IMR-90 (cell line): Measurements from ENCODE around the gene ANKS3. TPM values are rescaled to one million over a fixed set of nuclear protein-coding genes. Genes with fewer than 3 reads are reported as not detected.

Experiments used
- ATAC-seq: fragments of 200-7000 bp; cut with Tn5 transposase; 2 replicates; pipeline ENCODE4 v1.9.1; 2020; ENCODE audit warnings: low read depth, mild to moderate bottlenecking, moderate library complexity
- BruUV-seq: library from RNA; stranded (reverse); fragments of 400-500 nt; replicated peaks from 2 replicates; lab custom pipeline; 2021; lab: Mats Ljungman, UMichigan
- CTCF ChIA-PET: fragments of 300-600 bp; formaldehyde crosslinking; extraction: SDS; loops from one replicate; lab custom pipeline; 2021; ENCODE audit warnings: antibody characterized with exemption; lab: Yijun Ruan, JAX
- POLR2A ChIA-PET: fragments of 300-600 bp; sonication (Branson Sonifier 250); formaldehyde crosslinking; loops from one replicate; lab custom pipeline; 2022; ENCODE audit warnings: antibody characterized with exemption; ENCODE audit not compliant: unreplicated experiment; lab: Charles Lee
- DNase-seq: peaks from one replicate; pipeline ENCODE4 v3.0.0; 2013
- H2AFZ ChIP-seq: replicated peaks from 2 replicates; pipeline ENCODE3; 2013; ENCODE audit warnings: low read length, mild to moderate bottlenecking; ENCODE audit not compliant: poor library complexity
- H2AK5ac ChIP-seq: 2 replicates; pipeline ENCODE4 v1.6.1; 2013; ENCODE audit warnings: low read depth, low read length, inconsistent platforms
- H2AK9ac ChIP-seq: replicated peaks from 2 replicates; pipeline ENCODE3; 2013; ENCODE audit warnings: mild to moderate bottlenecking, low read depth, low read length, moderate library complexity; ENCODE audit not compliant: poor library complexity
- H2BK120ac ChIP-seq: 2 replicates; pipeline ENCODE4 v1.6.1; 2013; ENCODE audit warnings: low read depth, low read length, inconsistent platforms
- H2BK15ac ChIP-seq: 3 replicates; pipeline ENCODE4 v1.6.1; 2013; ENCODE audit warnings: low read depth, low read length, inconsistent platforms
- H2BK20ac ChIP-seq: 2 replicates; pipeline ENCODE4 v1.6.1; 2013; ENCODE audit warnings: low read depth, mild to moderate bottlenecking, inconsistent platforms, low read length, moderate library complexity
- H2BK5ac ChIP-seq: 2 replicates; pipeline ENCODE4 v1.6.1; 2013; ENCODE audit warnings: mild to moderate bottlenecking, low read depth, low read length, inconsistent platforms; ENCODE audit not compliant: poor library complexity, severe bottlenecking
- H3K14ac ChIP-seq: replicated peaks from 2 replicates; pipeline ENCODE4 v1.6.1; 2013; ENCODE audit warnings: low read depth, low read length, inconsistent platforms
- H3K18ac ChIP-seq: 2 replicates; pipeline ENCODE4 v1.6.1; 2013; ENCODE audit warnings: low read depth, low read length, control low read depth
- H3K23ac ChIP-seq: 2 replicates; pipeline ENCODE4 v1.6.1; 2013; ENCODE audit warnings: low read depth, low read length, inconsistent platforms
- H3K27ac ChIP-seq: 2 replicates; pipeline ENCODE4 v1.5.1; 2013; ENCODE audit warnings: mild to moderate bottlenecking, control low read depth, low read length; ENCODE audit not compliant: insufficient read depth
- H3K27me3 ChIP-seq: 2 replicates; pipeline ENCODE4 v1.6.1; 2013; ENCODE audit warnings: low read length; ENCODE audit not compliant: control insufficient read depth, insufficient read depth
- H3K36me3 ChIP-seq: 2 replicates; pipeline ENCODE4 v1.6.1; 2013; ENCODE audit warnings: low read length, mixed read lengths; ENCODE audit not compliant: control insufficient read depth, insufficient read depth
- H3K4ac ChIP-seq: 2 replicates; pipeline ENCODE4 v1.6.1; 2013; ENCODE audit warnings: low read depth, low read length, inconsistent platforms
- H3K4me1 ChIP-seq: 2 replicates; pipeline ENCODE4 v1.6.1; 2013; ENCODE audit warnings: low read length, mixed read lengths; ENCODE audit not compliant: control insufficient read depth, insufficient read depth
- H3K4me2 ChIP-seq: 2 replicates; pipeline ENCODE4 v1.6.1; 2013; ENCODE audit warnings: low read depth, mild to moderate bottlenecking, control low read depth, low read length, moderate library complexity
- H3K4me3 ChIP-seq: 2 replicates; pipeline ENCODE4 v1.5.1; 2013; ENCODE audit warnings: low read depth, mild to moderate bottlenecking, control low read depth, low read length, moderate library complexity; ENCODE audit not compliant: insufficient read depth
- H3K56ac ChIP-seq: 2 replicates; pipeline ENCODE4 v1.6.1; 2013; ENCODE audit warnings: low read length, inconsistent platforms; ENCODE audit not compliant: insufficient read depth; ENCODE audit errors: extremely low read depth
- H3K79me1 ChIP-seq, 2 experiments: 2 replicates each; pipeline ENCODE4 v1.6.1; 2013; ENCODE audit warnings: low read length in 2 of 2, inconsistent platforms in 1 of 2, low read depth in 1 of 2
- H3K9ac ChIP-seq: 2 replicates; pipeline ENCODE4 v1.6.1; 2013; ENCODE audit warnings: low read depth, low read length, control low read depth
- H3K9me1 ChIP-seq: 2 replicates; pipeline ENCODE4 v1.6.1; 2013; ENCODE audit warnings: low read length, inconsistent platforms; ENCODE audit not compliant: insufficient read depth
- H3K9me3 ChIP-seq: 2 replicates; pipeline ENCODE4 v1.6.1; 2013; ENCODE audit warnings: low read length; ENCODE audit not compliant: control insufficient read depth, insufficient read depth
- H4K20me1 ChIP-seq: 2 replicates; pipeline ENCODE4 v1.6.1; 2013; ENCODE audit warnings: low read length, inconsistent platforms; ENCODE audit not compliant: insufficient read depth
- H4K5ac ChIP-seq: 2 replicates; pipeline ENCODE4 v1.6.1; 2013; ENCODE audit warnings: mild to moderate bottlenecking, low read depth, low read length, control low read depth
- H4K8ac ChIP-seq, 2 experiments: 2 replicates each; pipeline ENCODE4 v1.6.1; 2013; ENCODE audit warnings: low read depth in 2 of 2, low read length in 2 of 2, control low read depth in 1 of 2, inconsistent platforms in 1 of 2
- H4K91ac ChIP-seq: 2 replicates; pipeline ENCODE4 v1.6.1; 2013; ENCODE audit warnings: low read depth, low read length, inconsistent platforms; ENCODE audit not compliant: insufficient read depth
- BHLHE40 ChIP-seq: fragments of 150-350 bp; IDR thresholded peaks from 2 replicates; pipeline ENCODE4 v1.6.1; 2016; ENCODE audit warnings: mild to moderate bottlenecking, low read depth, low read length
- CEBPB ChIP-seq: IDR thresholded peaks from 2 replicates; pipeline ENCODE4 v1.6.1; 2012; ENCODE audit warnings: low read depth, low read length, improper control_type of control experiment
- CHD1 ChIP-seq: IDR thresholded peaks from 2 replicates; pipeline ENCODE4 v1.6.1; 2012; ENCODE audit warnings: low read depth, low read length, improper control_type of control experiment
- FOS ChIP-seq: fragments of 150-350 bp; IDR thresholded peaks from 2 replicates; pipeline ENCODE4 v1.6.1; 2016; ENCODE audit warnings: low read depth, low read length
- MAFK ChIP-seq: IDR thresholded peaks from 2 replicates; pipeline ENCODE4 v1.6.1; 2012; ENCODE audit warnings: low read depth, low read length, improper control_type of control experiment
- MAZ ChIP-seq: IDR thresholded peaks from 2 replicates; pipeline ENCODE4 v1.6.1; 2012; ENCODE audit warnings: low read depth, mild to moderate bottlenecking, low read length, improper control_type of control experiment, moderate library complexity, borderline replicate concordance
- MXI1 ChIP-seq: IDR thresholded peaks from 2 replicates; pipeline ENCODE4 v1.6.1; 2012; ENCODE audit warnings: low read depth, mild to moderate bottlenecking, low read length, moderate library complexity, borderline replicate concordance
- NFE2L2 ChIP-seq: fragments of 150-350 bp; IDR thresholded peaks from 2 replicates; pipeline ENCODE4 v1.6.1; 2016; ENCODE audit warnings: low read depth, mild to moderate bottlenecking, low read length
- POLR2A ChIP-seq: IDR thresholded peaks from 2 replicates; pipeline ENCODE4 v1.6.1; 2012; ENCODE audit warnings: mild to moderate bottlenecking, low read depth, low read length
- RAD21 ChIP-seq: IDR thresholded peaks from 2 replicates; pipeline ENCODE4 v1.6.1; 2012; ENCODE audit warnings: low read length, improper control_type of control experiment
- RCOR1 ChIP-seq: IDR thresholded peaks from 2 replicates; pipeline ENCODE4 v1.6.1; 2012; ENCODE audit warnings: mild to moderate bottlenecking, low read length, improper control_type of control experiment; ENCODE audit not compliant: insufficient replicate concordance
- SMC3 ChIP-seq: fragments of 150-350 bp; IDR thresholded peaks from 2 replicates; pipeline ENCODE4 v1.6.1; 2016; ENCODE audit warnings: low read depth, mild to moderate bottlenecking, antibody characterized with exemption, low read length, moderate library complexity
- WGBS, 2 experiments: methylation state at CpG; one replicate each; pipeline versions ENCODE4 v1.1.5 to v1.1.7; 2013; ENCODE audit warnings: missing lambda C conversion rate in 2 of 2; ENCODE audit not compliant: insufficient read length in 1 of 2; ENCODE audit errors: extremely low coverage in 2 of 2; 5-methylcytosine and 5-hydroxymethylcytosine counted together
- dilution Hi-C: fragments of 300-500 bp; cut with HindIII; formaldehyde crosslinking; loops from one replicate; pipeline ENCODE4 v1.14.3; 2018; ENCODE audit warnings: low sequenced_read_pairs; ENCODE audit not compliant: unreplicated experiment
- in situ Hi-C: fragments of 300-500 bp; cut with MboI; formaldehyde crosslinking; loops from 3 replicates; pipeline ENCODE4 v1.14.3; 2019; ENCODE audit warnings: low sequenced_read_pairs, inconsistent platforms, mixed read lengths
- intact Hi-C: fragments of 100-400 bp; cut with micrococcal nuclease; formaldehyde crosslinking; loops from 2 replicates; pipeline ENCODE4 v1.10.0; 2022
- polyA plus RNA-seq, 3 experiments: library from polyadenylated mRNA; depleted of rRNA; stranded (reverse); fragments of >200 nt; gene quantifications; 2 replicates each; pipeline ENCODE4 v1.2.3, GENCODE V29; 2012; ENCODE audit warnings: low replicate concordance in 1 of 3
- total RNA-seq: library from RNA; depleted of rRNA; stranded (reverse); fragments of >200 nt; gene quantifications from 2 replicates; pipeline ENCODE4 v1.2.3, GENCODE V29; 2012
- TF ChIP-seq, protein P1 (sequence below): fragments of 150-350 bp; IDR thresholded peaks from 2 replicates; pipeline ENCODE4 v1.6.1; 2017; ENCODE audit warnings: mild to moderate bottlenecking, antibody characterized with exemption, low read length, low read depth
- TF ChIP-seq, protein P2 (sequence below): conservative IDR thresholded peaks from 2 replicates; pipeline ENCODE4 v1.5.1; 2012; ENCODE audit warnings: mild to moderate bottlenecking, low read depth, low read length, improper control_type of control experiment

ANKS3 gene
- total and polyA plus RNA-seq, 2 of the 4 experiments (the other 2 are of a cell fraction): 24.4 to 25.0 TPM

GRCh38 chr16:4752351-4753100 is 18.5 kb upstream of the ANKS3 start:
- BruUV-seq: no TSS peak
- Histone ChIP-seq H2BK20ac (no peak overlapping the region), H2AFZ (peak overlapping the region; percentile 21), H2BK120ac (no peak overlapping the region), H3K36me3 (peaks cover 49% of the 10 kb centered on the region), H3K9me3 (peaks cover 4% of the 10 kb centered on the region), H3K18ac (no peak overlapping the region), H3K23ac (no peak overlapping the region), H3K27ac (no peak overlapping the region), H3K9ac (no peak overlapping the region), H3K4me1 (no peaks in the 10 kb centered on the region), H3K4ac (no peak overlapping the region), H2AK9ac (no peak overlapping the region), H3K4me3 (no peak overlapping the region), H4K20me1 (peaks cover 5% of the 10 kb centered on the region; the same call in 1 of the 2 replicates), H3K4me2 (no peak overlapping the region), H3K14ac (no peak overlapping the region), H4K91ac (no peak overlapping the region), H3K27me3 (no peaks in the 10 kb centered on the region), H3K9me1 (no peaks in the 10 kb centered on the region), H3K56ac (no peak overlapping the region), H4K8ac (no peak overlapping the region), H3K79me1 (peaks cover 6 to 9% of the 10 kb centered on the region in 2 experiments; a peak in 3 of 4 replicates), H2BK5ac (no peak overlapping the region), H2AK5ac (no peak overlapping the region), H2BK15ac (no peak overlapping the region), H4K5ac (no peak overlapping the region)
- 98% methylated on average over 15 of the region's 44 CpGs; no CpG with 5 or more reads in 1 of the 2 experiments for WGBS, 2 experiments
- ChIA-PET CTCF (no interaction called here), POLR2A (no interaction called here)
- TF ChIP-seq NFE2L2: no peak
- TF ChIP-seq, protein P1, sequence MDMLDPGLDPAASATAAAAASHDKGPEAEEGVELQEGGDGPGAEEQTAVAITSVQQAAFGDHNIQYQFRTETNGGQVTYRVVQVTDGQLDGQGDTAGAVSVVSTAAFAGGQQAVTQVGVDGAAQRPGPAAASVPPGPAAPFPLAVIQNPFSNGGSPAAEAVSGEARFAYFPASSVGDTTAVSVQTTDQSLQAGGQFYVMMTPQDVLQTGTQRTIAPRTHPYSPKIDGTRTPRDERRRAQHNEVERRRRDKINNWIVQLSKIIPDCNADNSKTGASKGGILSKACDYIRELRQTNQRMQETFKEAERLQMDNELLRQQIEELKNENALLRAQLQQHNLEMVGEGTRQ: no peak
- TF ChIP-seq CEBPB: no peak
- no peak for TF ChIP-seq MAFK
- no peak for TF ChIP-seq SMC3
- no peak for TF ChIP-seq BHLHE40
- no peak for TF ChIP-seq MXI1
- no peak for TF ChIP-seq RAD21
- no peak for TF ChIP-seq POLR2A
- TF ChIP-seq, protein P2, sequence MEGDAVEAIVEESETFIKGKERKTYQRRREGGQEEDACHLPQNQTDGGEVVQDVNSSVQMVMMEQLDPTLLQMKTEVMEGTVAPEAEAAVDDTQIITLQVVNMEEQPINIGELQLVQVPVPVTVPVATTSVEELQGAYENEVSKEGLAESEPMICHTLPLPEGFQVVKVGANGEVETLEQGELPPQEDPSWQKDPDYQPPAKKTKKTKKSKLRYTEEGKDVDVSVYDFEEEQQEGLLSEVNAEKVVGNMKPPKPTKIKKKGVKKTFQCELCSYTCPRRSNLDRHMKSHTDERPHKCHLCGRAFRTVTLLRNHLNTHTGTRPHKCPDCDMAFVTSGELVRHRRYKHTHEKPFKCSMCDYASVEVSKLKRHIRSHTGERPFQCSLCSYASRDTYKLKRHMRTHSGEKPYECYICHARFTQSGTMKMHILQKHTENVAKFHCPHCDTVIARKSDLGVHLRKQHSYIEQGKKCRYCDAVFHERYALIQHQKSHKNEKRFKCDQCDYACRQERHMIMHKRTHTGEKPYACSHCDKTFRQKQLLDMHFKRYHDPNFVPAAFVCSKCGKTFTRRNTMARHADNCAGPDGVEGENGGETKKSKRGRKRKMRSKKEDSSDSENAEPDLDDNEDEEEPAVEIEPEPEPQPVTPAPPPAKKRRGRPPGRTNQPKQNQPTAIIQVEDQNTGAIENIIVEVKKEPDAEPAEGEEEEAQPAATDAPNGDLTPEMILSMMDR: no peak
- TF ChIP-seq FOS: no peak
- TF ChIP-seq RCOR1: no peak
- TF ChIP-seq CHD1: no peak
- no peak for TF ChIP-seq MAZ
- intact Hi-C loops: no loop called here
- ATAC-seq (no peak), DNase-seq (no peak)
- dilution Hi-C loops: no loop called here
- in situ Hi-C loops: no loop called here
